Upper lobe of right lung (tissue), 1 donor: ENCODE results near the gene MORF4L1. TPM values are rescaled to one million over a fixed set of nuclear protein-coding genes. Genes with fewer than 3 reads are reported as not detected.
A peak's percentile ranks its signal among the peaks of the same experiment; 100 is the strongest.
"Not testable (repeated sequence)": the region's sequence is repeated elsewhere in the genome, so short reads cannot be mapped to it uniquely, and the experiment has no call there.

Source experiments
- ATAC-seq: fragments of 200-7000 bp; cut with Tn5 transposase; one replicate; pipeline ENCODE4 v1.9.1; 2020; ENCODE audit warnings: mild to moderate bottlenecking, moderate library complexity
- DNase-seq: peaks from one replicate; pipeline ENCODE4 v3.0.0-alpha.2; 2020
- H3K27ac ChIP-seq: fragments of 200-600 bp; one replicate; pipeline ENCODE4 v1.8.0; 2022
- H3K27me3 ChIP-seq: fragments of 200-600 bp; one replicate; pipeline ENCODE4 v1.8.0; 2022; ENCODE audit warnings: mild to moderate bottlenecking
- H3K36me3 ChIP-seq: fragments of 200-600 bp; one replicate; pipeline ENCODE4 v1.8.0; 2022
- H3K4me1 ChIP-seq: fragments of 200-600 bp; one replicate; pipeline ENCODE4 v1.8.0; 2022
- H3K4me3 ChIP-seq: fragments of 200-600 bp; one replicate; pipeline ENCODE4 v1.8.0; 2022; ENCODE audit warnings: mild to moderate bottlenecking
- H3K9me3 ChIP-seq: fragments of 200-600 bp; one replicate; pipeline ENCODE4 v1.8.0; 2022
- intact Hi-C: fragments of 100-400 bp; cut with DNase I; formaldehyde crosslinking; loops from one replicate; pipeline ENCODE4 v1.11.0; 2022
- total RNA-seq: library from RNA; stranded (reverse); fragmentation: NEBNext Ultra II Directional; extraction: Animal tissue kit (Norgen Biotek cat#: 25700); gene quantifications from one replicate; pipeline ENCODE4 v1.2.1, GENCODE V29; 2021
- TF ChIP-seq, protein P1 (sequence below): fragments of 200-600 bp; IDR thresholded peaks from one replicate; pipeline ENCODE4 v1.8.0; 2022; ENCODE audit warnings: antibody characterized with exemption
- donor health status: DM: no; HTN: yes; CAD: no; lungs with severe emphysema.

Gene MORF4L1
- total RNA-seq, 1 donor from 2014 or later, result 261 TPM

DNA sequence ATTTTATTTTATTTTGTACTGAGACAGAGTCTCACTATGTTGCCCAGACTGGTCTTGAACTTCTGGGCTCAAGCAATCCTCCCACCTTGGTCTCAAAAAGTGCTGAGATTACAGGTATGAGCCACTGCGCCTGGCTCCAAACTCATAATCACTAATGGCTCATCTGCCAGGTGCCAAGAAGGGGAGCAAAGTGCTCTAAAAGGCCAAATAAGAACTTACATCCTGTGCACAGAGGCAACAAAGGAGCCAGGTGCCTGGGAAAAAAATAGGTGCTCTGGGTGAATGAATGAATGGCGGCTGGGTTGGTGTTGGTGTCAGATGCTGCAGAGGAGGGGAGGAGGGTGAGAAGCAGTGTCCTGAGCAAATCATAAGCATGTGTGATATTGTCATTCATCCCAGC is 35.6 kb upstream of the MORF4L1 start:
- ATAC-seq (no peak), DNase-seq (no peak)
- TF ChIP-seq, protein P1, sequence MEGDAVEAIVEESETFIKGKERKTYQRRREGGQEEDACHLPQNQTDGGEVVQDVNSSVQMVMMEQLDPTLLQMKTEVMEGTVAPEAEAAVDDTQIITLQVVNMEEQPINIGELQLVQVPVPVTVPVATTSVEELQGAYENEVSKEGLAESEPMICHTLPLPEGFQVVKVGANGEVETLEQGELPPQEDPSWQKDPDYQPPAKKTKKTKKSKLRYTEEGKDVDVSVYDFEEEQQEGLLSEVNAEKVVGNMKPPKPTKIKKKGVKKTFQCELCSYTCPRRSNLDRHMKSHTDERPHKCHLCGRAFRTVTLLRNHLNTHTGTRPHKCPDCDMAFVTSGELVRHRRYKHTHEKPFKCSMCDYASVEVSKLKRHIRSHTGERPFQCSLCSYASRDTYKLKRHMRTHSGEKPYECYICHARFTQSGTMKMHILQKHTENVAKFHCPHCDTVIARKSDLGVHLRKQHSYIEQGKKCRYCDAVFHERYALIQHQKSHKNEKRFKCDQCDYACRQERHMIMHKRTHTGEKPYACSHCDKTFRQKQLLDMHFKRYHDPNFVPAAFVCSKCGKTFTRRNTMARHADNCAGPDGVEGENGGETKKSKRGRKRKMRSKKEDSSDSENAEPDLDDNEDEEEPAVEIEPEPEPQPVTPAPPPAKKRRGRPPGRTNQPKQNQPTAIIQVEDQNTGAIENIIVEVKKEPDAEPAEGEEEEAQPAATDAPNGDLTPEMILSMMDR, result no peak
- Histone ChIP-seq H3K27ac (no peak overlapping the region), H3K4me3 (no peak overlapping the region), H3K9me3 (no peaks in the 10 kb centered on the region), H3K27me3 (no peaks in the 10 kb centered on the region), H3K4me1 (no peaks in the 10 kb centered on the region), H3K36me3 (no peaks in the 10 kb centered on the region)
- intact Hi-C loops, result no loop called here

DNA sequence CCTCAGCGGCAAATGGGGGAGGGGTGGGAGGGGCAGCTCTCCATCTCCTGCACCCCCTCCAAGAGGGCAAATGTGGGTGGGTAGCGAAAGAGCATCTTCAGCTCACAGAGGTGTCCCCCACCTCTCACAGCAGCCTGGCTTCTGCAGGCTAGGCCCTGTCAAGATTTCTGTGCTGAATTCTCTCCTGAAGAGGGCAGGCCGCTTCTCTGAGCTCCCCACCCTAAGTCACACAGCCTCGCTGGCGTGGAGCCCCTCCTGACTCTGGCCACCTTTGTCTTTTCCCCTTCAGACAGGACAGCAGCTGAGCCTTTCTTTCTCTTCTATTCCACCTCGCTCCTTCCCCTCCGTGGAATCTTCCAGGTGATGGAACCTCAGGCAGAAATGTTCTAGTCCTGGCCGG is 35.1 kb upstream of the MORF4L1 start:
- no peaks in the 10 kb centered on the region for H3K4me1 ChIP-seq
- H3K27me3 ChIP-seq, result no peaks in the 10 kb centered on the region
- ATAC-seq, result no peak
- intact Hi-C loops, result no loop called here
- no peaks in the 10 kb centered on the region for H3K9me3 ChIP-seq
- H3K36me3 ChIP-seq, result no peaks in the 10 kb centered on the region
- H3K27ac ChIP-seq, result no peak overlapping the region
- H3K4me3 ChIP-seq, result no peak overlapping the region
- no peak for DNase-seq
- TF ChIP-seq, protein P1, result no peak

DNA sequence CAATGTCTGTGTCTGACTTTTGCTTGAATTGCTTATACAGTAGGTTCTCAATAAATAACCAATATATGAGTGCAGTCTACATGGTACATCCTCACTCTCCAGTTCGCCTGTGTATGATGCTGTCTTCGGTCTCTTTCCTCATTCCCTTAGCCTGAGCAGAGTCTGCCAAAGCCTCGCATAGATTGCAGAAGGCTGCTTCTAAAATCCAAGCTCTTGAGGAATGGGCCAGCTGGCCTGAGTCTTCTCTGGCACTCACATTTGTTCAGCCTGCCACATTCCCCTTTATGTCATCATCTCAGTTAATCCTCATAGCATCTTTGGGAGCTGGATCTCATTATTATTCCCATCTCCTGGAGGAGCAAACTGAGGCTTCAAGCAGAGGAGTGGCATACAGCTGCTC is 34.2 kb upstream of the MORF4L1 start:
- DNase-seq, result no peak

DNA sequence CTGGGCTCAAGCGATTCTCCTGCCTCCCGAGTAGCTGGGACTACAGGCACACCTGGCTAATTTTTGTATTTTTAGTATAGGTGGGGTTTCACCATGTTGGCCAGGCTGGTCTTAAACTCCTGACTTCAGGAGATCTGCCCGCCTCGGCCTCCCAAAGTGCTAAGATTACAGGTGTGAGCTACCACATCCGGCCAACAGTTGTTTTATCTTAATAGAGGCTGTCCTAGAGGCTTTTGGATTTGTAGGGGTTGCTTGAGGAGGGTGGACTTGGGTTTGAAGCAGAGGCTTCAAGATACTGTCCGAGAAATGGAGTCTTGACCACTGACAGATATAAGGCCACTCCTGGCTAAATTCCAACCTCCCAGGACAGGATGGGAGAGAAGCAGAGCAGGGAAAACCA is 33.5 kb upstream of the MORF4L1 start:
- H3K27me3 ChIP-seq, H3K9me3 ChIP-seq, H3K36me3 ChIP-seq, H3K27ac ChIP-seq, H3K4me3 ChIP-seq, intact Hi-C loops, H3K4me1 ChIP-seq, DNase-seq, ATAC-seq: not testable (repeated sequence)

More for the DNA sequence above, 34.2 kb upstream of the MORF4L1 start:
- Histone ChIP-seq H3K4me1 (no peaks in the 10 kb centered on the region), H3K4me3 (no peak overlapping the region), H3K9me3 (no peaks in the 10 kb centered on the region), H3K36me3 (no peaks in the 10 kb centered on the region), H3K27me3 (no peaks in the 10 kb centered on the region), H3K27ac (no peak overlapping the region)
- no peak for ATAC-seq
- TF ChIP-seq, protein P1, result no peak
- intact Hi-C loops, result no loop called here

DNA sequence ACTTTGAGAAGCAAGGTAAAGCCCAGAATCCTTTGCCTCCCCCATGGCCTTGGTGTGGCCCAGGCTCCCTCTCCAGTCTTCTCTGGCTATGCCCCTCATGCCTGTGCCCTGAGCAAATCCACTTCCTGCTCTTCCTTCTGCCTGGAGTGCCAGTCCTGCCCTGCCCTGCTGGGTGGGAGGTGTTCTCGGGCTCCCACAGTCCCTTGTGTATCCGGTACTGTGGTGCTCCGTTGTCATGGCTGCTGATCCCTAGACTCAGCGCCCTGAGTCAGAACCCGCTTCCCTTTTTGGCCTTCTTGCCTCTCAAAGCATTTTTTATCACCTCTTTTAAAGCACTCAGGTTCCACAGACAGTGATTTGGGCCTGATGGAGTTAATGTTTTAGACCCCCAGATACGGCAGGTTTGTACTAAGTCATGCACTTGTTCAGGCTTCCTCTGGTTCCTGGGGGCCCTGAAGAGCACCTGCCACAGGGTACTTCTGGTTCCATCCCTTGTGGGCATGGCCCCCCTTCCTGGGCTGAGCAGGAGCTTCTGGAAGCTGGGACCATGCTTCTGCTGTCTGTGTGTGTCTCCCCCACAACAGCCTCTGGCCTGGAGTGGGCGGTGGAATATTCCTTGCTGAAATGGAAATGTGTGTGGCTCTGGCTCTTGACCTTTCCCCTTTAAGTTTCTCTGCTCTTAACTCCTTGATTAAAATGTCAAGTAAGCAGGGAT is 31.9 kb upstream of the MORF4L1 start:
- TF ChIP-seq, protein P1, result no peak
- Histone ChIP-seq H3K9me3 (no peaks in the 10 kb centered on the region), H3K27me3 (no peaks in the 10 kb centered on the region), H3K4me1 (no peaks in the 10 kb centered on the region), H3K4me3 (no peak overlapping the region), H3K27ac (no peak overlapping the region), H3K36me3 (no peaks in the 10 kb centered on the region)
- intact Hi-C loops, result no loop called here
- DNase-seq (peak; percentile 54), ATAC-seq (peak; percentile 66)

DNA sequence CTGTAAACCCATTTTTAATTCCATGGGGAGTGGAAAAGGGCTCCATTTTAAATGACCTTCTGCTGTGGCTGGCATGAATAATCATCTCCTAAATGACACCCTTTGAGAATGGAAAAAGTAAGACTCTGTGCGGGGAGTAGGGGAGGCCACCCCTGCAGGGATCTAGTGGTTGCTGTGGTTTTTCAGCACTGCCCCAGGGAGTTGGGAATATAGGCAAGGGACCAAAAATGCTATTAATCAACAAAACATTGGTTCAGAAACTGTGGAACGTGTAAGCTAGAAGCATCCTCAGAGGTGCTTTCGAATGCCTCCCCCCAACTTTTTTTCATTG is 31.3 kb upstream of the MORF4L1 start:
- H3K36me3 ChIP-seq, result no peaks in the 10 kb centered on the region
- no peaks in the 10 kb centered on the region for H3K27me3 ChIP-seq
- intact Hi-C loops, result no loop called here
- no peaks in the 10 kb centered on the region for H3K4me1 ChIP-seq
- H3K27ac ChIP-seq, result no peak overlapping the region
- H3K4me3 ChIP-seq, result no peak overlapping the region
- TF ChIP-seq, protein P1, result no peak
- ATAC-seq (no peak), DNase-seq (no peak)
- no peaks in the 10 kb centered on the region for H3K9me3 ChIP-seq
